Loucy (cell line): ENCODE measurements around the gene GAREM1.

Source experiments
- H2AFZ ChIP-seq: fragments of 200-600 bp; sonication (generic); 2 replicates; pipeline ENCODE4 v1.6.0; 2016; ENCODE audit warnings: antibody characterized with exemption, mild to moderate bottlenecking, low read length, moderate library complexity
- H3F3A ChIP-seq: fragments of 200-600 bp; 2 replicates; pipeline ENCODE4 v1.6.0; 2016; ENCODE audit warnings: antibody characterized with exemption, low read depth, mild to moderate bottlenecking
- H3K27me3 ChIP-seq: fragments of 200-600 bp; sonication (generic); 2 replicates; pipeline ENCODE4 v1.6.1; 2014; ENCODE audit warnings: low read length, mild to moderate bottlenecking; ENCODE audit not compliant: insufficient read depth, poor library complexity, severe bottlenecking
- H3K36me3 ChIP-seq: fragments of 200-600 bp; sonication (generic); 2 replicates; pipeline ENCODE4 v1.6.1; 2016; ENCODE audit warnings: low read length; ENCODE audit not compliant: insufficient read depth
- H3K4me1 ChIP-seq: fragments of 200-600 bp; sonication (generic); 2 replicates; pipeline ENCODE4 v1.5.1; 2014; ENCODE audit warnings: low read length, mild to moderate bottlenecking; ENCODE audit not compliant: insufficient read depth, poor library complexity, severe bottlenecking
- H3K4me2 ChIP-seq: fragments of 200-600 bp; sonication (generic); 2 replicates; pipeline ENCODE4 v1.6.0; 2014; ENCODE audit warnings: antibody characterized with exemption, low read length, low read depth, mild to moderate bottlenecking; ENCODE audit not compliant: poor library complexity, severe bottlenecking
- H3K4me3 ChIP-seq: fragments of 200-600 bp; sonication (generic); 2 replicates; pipeline ENCODE4 v1.5.1; 2014; ENCODE audit warnings: low read length, mild to moderate bottlenecking, mixed read lengths; ENCODE audit not compliant: poor library complexity, severe bottlenecking
- H3K79me2 ChIP-seq: fragments of 200-600 bp; sonication (generic); 2 replicates; pipeline ENCODE4 v1.6.1; 2014; ENCODE audit warnings: low read length; ENCODE audit not compliant: insufficient read depth
- H3K9ac ChIP-seq: fragments of 200-600 bp; sonication (generic); 2 replicates; pipeline ENCODE4 v1.6.0; 2014; ENCODE audit warnings: mild to moderate bottlenecking, low read depth, low read length, moderate library complexity; ENCODE audit not compliant: poor library complexity, severe bottlenecking
- H3K9me2 ChIP-seq: fragments of 200-600 bp; sonication (generic); replicated peaks from 2 replicates; pipeline ENCODE4 v1.6.1; 2016; ENCODE audit warnings: low read depth, low read length, mixed read lengths
- H3K9me3 ChIP-seq: fragments of 200-600 bp; sonication (generic); 2 replicates; pipeline ENCODE4 v1.6.1; 2014; ENCODE audit warnings: mild to moderate bottlenecking, antibody characterized with exemption, low read length, low read depth; ENCODE audit not compliant: insufficient read depth
- H4K20me1 ChIP-seq: fragments of 200-600 bp; sonication (generic); 2 replicates; pipeline ENCODE4 v1.6.0; 2014; ENCODE audit warnings: antibody characterized with exemption, low read length, mild to moderate bottlenecking; ENCODE audit not compliant: insufficient read depth, poor library complexity, severe bottlenecking
- CTCF ChIP-seq: fragments of 200-600 bp; sonication (generic); conservative IDR thresholded peaks from 2 replicates; pipeline ENCODE4 v1.5.1; 2014; ENCODE audit warnings: mild to moderate bottlenecking, antibody characterized with exemption, low read length
- EZH2phosphoT487 ChIP-seq: fragments of 200-600 bp; IDR thresholded peaks from 2 replicates; pipeline ENCODE4 v1.6.1; 2018; ENCODE audit warnings: antibody characterized with exemption, mild to moderate bottlenecking, moderate library complexity, borderline replicate concordance

The GAREM1 gene

GRCh38 chr18:32469190-32469651 is 1.5 kb downstream of the GAREM1 start:
- peak overlapping the region; percentile 49 for H3K4me3 ChIP-seq
- no peaks in the 10 kb centered on the region for H3K36me3 ChIP-seq
- TF ChIP-seq CTCF (peak; percentile 28; the same call in 1 of the 2 replicates), EZH2phosphoT487 (no peak)
- H3K9ac ChIP-seq: no peak overlapping the region
- H3K4me1 ChIP-seq: peaks cover 21% of the 10 kb centered on the region
- H3K9me2 ChIP-seq: no peaks in the 10 kb centered on the region
- H3K9me3 ChIP-seq: no peaks in the 10 kb centered on the region
- H4K20me1 ChIP-seq: no peaks in the 10 kb centered on the region
- H2AFZ ChIP-seq: peak overlapping the region; percentile 63
- H3F3A ChIP-seq: no peaks in the 10 kb centered on the region
- H3K27me3 ChIP-seq: peaks cover 5% of the 10 kb centered on the region
- no peaks in the 10 kb centered on the region for H3K79me2 ChIP-seq
- H3K4me2 ChIP-seq: peak overlapping the region; percentile 68

- peaks cover 5% of the 10 kb centered on the region for H3K27me3 ChIP-seq
- no peaks in the 10 kb centered on the region for H3K36me3 ChIP-seq
- H3K9me3 ChIP-seq: no peaks in the 10 kb centered on the region
- peaks cover 21% of the 10 kb centered on the region for H3K4me1 ChIP-seq
- peak overlapping the region; percentile 63; the same call in 1 of the 2 replicates for H2AFZ ChIP-seq
- H4K20me1 ChIP-seq: no peaks in the 10 kb centered on the region
- peak overlapping the region; percentile 68 for H3K4me2 ChIP-seq
- no peaks in the 10 kb centered on the region for H3K79me2 ChIP-seq
- peak overlapping the region; percentile 49 for H3K4me3 ChIP-seq
- H3K9me2 ChIP-seq: no peaks in the 10 kb centered on the region
- no peak overlapping the region for H3K9ac ChIP-seq
- TF ChIP-seq EZH2phosphoT487 (no peak), CTCF (no peak)
- no peaks in the 10 kb centered on the region for H3F3A ChIP-seq
These were observed 2.4 kb downstream of the GAREM1 start for GRCh38 chr18:32468147-32468845.

- H3F3A ChIP-seq: no peaks in the 10 kb centered on the region
- no peak overlapping the region for H3K4me2 ChIP-seq
These were observed 8.9 kb downstream of the GAREM1 start for GRCh38 chr18:32461709-32462272.

More at GRCh38 chr18:32461709-32462272, 8.9 kb downstream of the GAREM1 start:
- Histone ChIP-seq H3K79me2 (no peaks in the 10 kb centered on the region), H2AFZ (no peak overlapping the region), H3K4me3 (no peak overlapping the region), H3K9me2 (no peaks in the 10 kb centered on the region), H3K9ac (no peak overlapping the region), H3K9me3 (no peaks in the 10 kb centered on the region), H3K36me3 (no peaks in the 10 kb centered on the region), H4K20me1 (no peaks in the 10 kb centered on the region), H3K4me1 (no peaks in the 10 kb centered on the region), H3K27me3 (no peaks in the 10 kb centered on the region)
- no peak for TF ChIP-seq EZH2phosphoT487
- TF ChIP-seq CTCF: no peak
